HG02840 (cell line): Measurements from ENCODE around the gene YRDC.
A peak's percentile ranks its signal among the peaks of the same experiment; 100 is the strongest.

Experiments used
- ATAC-seq: cut with Tn5 transposase; IDR thresholded peaks from one replicate; pipeline ENCODE4 v1.9.1; 2021; ENCODE audit warnings: mild to moderate bottlenecking, moderate library complexity, moderate number of reproducible peaks; ENCODE audit not compliant: unreplicated experiment, low FRiP score

Gene YRDC

GRCh38 chr1:37822906-37823815 is 15.2 kb upstream of the YRDC start:
- no peak for ATAC-seq

GRCh38 chr1:37821481-37821880 is 13.5 kb upstream of the YRDC start:
- no peak for ATAC-seq

- no peak for ATAC-seq
These were observed 9.5 kb upstream of the YRDC start for GRCh38 chr1:37817481-37817880.

GRCh38 chr1:37814252-37814651 is 6.2 kb upstream of the YRDC start:
- no peak for ATAC-seq

GRCh38 chr1:37813529-37814145 is 5.6 kb upstream of the YRDC start:
- ATAC-seq: no peak

- ATAC-seq: no peak
These were observed 3.1 kb upstream of the YRDC start for GRCh38 chr1:37811027-37811655.

- ATAC-seq: no peak
These were observed 1.9 kb upstream of the YRDC start for GRCh38 chr1:37809942-37810341.

- peak; percentile 35 for ATAC-seq
These were observed 636 bp upstream of the YRDC start for GRCh38 chr1:37808369-37809319.

- no peak for ATAC-seq
These were observed 821 bp downstream of the YRDC start for GRCh38 chr1:37807220-37807554.

GRCh38 chr1:37802439-37802838 is 5.6 kb downstream of the YRDC start:
- no peak for ATAC-seq

GRCh38 chr1:37797750-37798345 is 10.2 kb downstream of the YRDC start:
- no peak for ATAC-seq

- no peak for ATAC-seq
These were observed 12.5 kb downstream of the YRDC start for GRCh38 chr1:37795340-37796125.

- peak; percentile 33 for ATAC-seq
These were observed 13.4 kb downstream of the YRDC start for GRCh38 chr1:37794372-37795339.

GRCh38 chr1:37793773-37794371 is 14.1 kb downstream of the YRDC start, which contains the start of gene MANEAL:
Gene MANEAL (plus strand): TSS chr1:37793847. CDS start chr1:37794183, 336 bp downstream.
- ATAC-seq: peak; percentile 53

GRCh38 chr1:37792943-37793686 is 14.9 kb downstream of the YRDC start:
- ATAC-seq: no peak

- no peak for ATAC-seq
These were observed 25.5 kb downstream of the YRDC start for GRCh38 chr1:37782491-37782890.

GRCh38 chr1:37778654-37779053 is 29.4 kb downstream of the YRDC start:
- no peak for ATAC-seq
